GM13976 (cell line): ENCODE data around the gene WNT4.

ENCODE experiments used
- DNase-seq: peaks from one replicate; pipeline ENCODE4 v3.0.0; 2012; ENCODE audit warnings: low spot score
- in situ Hi-C: fragments of 300-500 bp; cut with MboI; formaldehyde crosslinking; loops from one replicate; pipeline ENCODE4 v1.12.0; 2022; ENCODE audit warnings: low sequenced_read_pairs, mixed read lengths, inconsistent platforms; ENCODE audit not compliant: unreplicated experiment
- TF ChIP-seq, protein P1 (sequence below): IDR thresholded peaks from 2 replicates; pipeline ENCODE4 v1.5.1; 2012; ENCODE audit warnings: borderline replicate concordance, mild to moderate bottlenecking; ENCODE audit not compliant: insufficient read depth; ENCODE audit errors: extremely low read depth, missing control alignments, control extremely low read depth

WNT4 gene

DNA sequence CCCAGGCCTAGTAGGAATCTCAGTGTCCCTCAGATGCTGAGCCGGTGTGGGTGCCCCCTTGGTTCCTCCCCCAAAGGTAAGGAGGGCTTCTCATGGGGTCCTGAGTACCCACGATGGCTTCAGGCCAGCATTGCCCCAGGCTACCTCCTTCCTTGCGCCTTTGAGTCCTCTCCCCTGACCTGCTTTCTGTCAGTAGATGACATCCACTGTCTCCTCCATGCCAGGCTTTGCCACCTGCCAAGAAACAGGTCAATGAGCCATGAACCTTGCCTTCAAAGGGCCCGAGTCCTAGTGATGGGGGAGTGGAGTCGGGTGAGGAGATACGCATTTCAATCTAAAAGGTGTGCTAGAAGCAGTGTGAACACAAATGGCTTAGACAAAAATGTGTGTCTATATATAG lies 15.6 kb downstream of the WNT4 start:
- in situ Hi-C loops, result loop anchor here (25.0 kb wide), 1 partner anchor 510 kb away; the partner anchor contains the start of genes C1QA and C1QC
- no peak for DNase-seq
- TF ChIP-seq, protein P1, sequence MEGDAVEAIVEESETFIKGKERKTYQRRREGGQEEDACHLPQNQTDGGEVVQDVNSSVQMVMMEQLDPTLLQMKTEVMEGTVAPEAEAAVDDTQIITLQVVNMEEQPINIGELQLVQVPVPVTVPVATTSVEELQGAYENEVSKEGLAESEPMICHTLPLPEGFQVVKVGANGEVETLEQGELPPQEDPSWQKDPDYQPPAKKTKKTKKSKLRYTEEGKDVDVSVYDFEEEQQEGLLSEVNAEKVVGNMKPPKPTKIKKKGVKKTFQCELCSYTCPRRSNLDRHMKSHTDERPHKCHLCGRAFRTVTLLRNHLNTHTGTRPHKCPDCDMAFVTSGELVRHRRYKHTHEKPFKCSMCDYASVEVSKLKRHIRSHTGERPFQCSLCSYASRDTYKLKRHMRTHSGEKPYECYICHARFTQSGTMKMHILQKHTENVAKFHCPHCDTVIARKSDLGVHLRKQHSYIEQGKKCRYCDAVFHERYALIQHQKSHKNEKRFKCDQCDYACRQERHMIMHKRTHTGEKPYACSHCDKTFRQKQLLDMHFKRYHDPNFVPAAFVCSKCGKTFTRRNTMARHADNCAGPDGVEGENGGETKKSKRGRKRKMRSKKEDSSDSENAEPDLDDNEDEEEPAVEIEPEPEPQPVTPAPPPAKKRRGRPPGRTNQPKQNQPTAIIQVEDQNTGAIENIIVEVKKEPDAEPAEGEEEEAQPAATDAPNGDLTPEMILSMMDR, result no peak

DNA sequence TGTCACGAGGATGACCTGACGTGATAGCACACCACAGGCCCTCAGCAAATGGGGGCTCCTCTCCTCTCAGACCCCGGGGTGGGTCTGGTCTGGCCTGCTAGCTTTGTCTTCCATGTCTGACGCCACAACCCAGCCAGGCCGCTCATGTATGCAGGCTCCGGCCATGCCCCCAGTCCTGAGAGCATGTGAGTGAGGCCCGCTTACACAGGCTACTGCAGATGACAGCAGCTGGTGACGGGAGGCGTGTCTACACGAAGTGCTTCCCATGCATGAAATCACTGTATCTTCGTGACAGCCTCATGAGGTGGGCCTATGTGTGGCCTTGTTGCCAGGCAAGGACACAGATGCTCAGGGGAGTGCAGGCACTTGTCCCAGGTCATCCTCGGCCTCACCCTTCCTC lies 16.4 kb downstream of the WNT4 start:
- no peak for DNase-seq
- in situ Hi-C loops, result loop anchor here (25.0 kb wide), 1 partner anchor 511 kb away; the partner anchor contains the start of genes C1QA and C1QC
- TF ChIP-seq, protein P1, result no peak

DNA sequence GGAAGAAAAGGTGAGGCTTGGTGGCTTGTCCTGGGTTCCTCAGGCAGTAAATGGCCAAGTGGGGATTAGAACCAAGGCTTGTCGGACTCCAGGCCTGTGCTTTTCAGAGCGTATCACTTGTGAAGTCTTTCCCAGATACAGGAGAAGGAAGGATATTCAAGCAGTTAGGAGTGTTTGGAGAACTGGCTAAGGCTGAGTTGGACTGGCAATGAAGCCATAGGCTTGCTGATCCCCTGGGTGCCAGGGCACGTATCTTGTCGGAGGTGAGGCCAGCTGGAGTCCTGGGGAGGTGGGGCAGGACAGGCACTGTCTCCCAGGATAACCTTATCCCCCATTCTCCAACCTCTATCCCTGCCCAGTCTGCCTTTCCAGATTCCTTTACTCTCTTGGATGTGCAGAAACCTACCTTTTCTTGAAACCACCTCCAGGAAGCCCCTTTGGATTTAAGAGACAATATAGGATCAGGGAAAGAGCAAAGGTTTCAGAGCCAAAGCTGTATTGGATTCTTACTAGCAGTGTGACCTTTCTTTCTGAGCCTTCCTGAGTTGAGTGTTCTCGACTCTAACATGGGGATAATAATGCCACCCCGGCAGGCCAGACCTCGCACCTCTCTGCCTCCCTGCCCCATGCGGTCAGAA lies 18.2 kb downstream of the WNT4 start:
- in situ Hi-C loops, result loop anchor here (25.0 kb wide), 1 partner anchor 513 kb away; the partner anchor contains the start of genes C1QA and C1QC
- DNase-seq, result no peak
- TF ChIP-seq, protein P1, result no peak

DNA sequence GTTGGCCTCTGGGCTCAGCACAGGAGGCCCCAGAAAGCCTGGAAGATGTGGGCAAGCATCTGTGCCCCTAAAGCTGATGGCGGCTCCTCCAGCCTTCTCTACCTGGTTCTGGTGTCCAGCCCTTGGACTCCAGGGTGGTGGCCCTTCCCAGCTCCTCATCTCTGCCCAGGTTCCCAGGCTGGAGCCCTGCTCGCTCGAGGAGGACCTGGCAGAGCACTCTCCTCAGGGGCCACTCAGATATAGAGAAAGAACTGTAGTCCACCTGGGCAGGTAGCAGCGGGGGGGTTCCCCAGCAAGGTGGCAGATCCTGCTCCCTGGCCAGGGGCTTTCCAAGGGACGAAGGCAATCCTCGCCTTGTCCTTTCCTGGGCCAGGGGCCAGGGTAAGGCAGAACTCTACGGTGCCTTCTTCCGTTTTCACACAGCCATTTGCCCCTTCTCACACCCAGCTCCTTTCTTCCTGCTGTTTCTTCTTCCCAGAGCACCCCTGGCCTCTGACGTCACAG lies 18.9 kb downstream of the WNT4 start:
- no peak for DNase-seq
- in situ Hi-C loops, result no loop called here
- TF ChIP-seq, protein P1, result no peak

DNA sequence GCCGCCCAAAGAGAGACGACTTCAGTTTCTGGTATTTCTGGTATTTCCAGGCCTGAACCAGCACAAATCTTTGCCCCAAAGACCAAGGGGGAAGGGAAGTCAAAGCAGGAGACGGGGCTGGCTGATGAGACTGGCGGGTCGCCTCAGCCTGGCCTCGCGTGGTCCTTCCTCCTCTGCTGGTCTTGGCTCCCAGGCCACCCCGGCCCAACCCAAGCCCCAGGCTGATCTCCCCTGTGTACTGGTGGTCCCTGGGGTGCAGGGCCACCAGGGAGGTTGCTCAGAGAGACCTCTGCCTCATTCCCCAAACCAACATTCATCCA lies 19.9 kb downstream of the WNT4 start:
- no peak for DNase-seq
- in situ Hi-C loops, result no loop called here
- TF ChIP-seq, protein P1, result no peak

DNA sequence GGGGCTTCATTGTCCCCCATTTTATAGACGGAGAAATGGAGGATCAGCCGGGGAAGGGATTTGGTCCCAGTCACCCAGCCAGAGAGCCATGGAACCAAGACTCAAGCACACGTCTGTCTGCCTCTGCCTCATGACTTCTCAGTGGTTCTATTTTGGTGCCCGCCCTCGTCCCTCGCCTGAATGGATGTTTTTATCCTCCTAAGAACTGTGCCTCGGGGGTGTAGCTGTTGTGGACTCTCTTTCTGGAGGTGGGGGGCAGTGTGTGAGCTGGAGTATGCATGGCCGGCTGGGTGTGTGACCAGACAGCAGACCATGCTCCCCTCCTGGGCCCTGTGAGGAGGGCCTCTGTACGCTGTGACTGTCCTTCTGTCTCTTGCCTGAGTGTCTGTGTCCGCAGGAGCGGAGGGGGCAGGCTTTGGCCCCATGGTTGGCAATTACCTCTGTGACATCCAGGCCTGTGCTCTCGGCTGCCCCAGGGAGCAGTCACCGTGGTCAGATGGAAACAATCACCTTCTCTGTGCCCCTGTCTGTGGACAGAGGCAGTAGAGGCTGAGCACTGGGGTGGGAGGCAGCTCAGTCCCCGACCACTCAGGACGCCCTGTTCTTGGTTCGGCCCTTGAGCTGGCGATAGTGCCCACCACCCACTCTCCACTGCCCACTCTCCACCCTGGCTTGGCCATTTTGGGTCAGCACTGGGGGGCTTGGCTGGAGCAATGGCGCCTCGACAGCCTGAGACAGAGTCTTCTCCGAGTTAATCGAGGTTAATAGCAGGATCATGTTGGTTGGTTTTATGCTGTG lies 20.4 kb downstream of the WNT4 start:
- in situ Hi-C loops, result no loop called here
- TF ChIP-seq, protein P1, result no peak
- no peak for DNase-seq
